ENCODE data around the gene LIPH. TPM values are rescaled to one million over a fixed set of nuclear protein-coding genes. Genes with fewer than 3 reads are reported as not detected.

LIPH gene
- total RNA-seq, 1 donor from 2014 or later: not detected

- Mint-ChIP-seq H3K4me3 (no peak overlapping the region), H3K27me3 (ENCODE audit: insufficient read depth, low read depth) (peaks cover 5% of the 10 kb centered on the region), H3K36me3 (no peaks in the 10 kb centered on the region), H3K9me3 (no peaks in the 10 kb centered on the region), H3K27ac (no peak overlapping the region), H3K4me1 (peaks cover 7% of the 10 kb centered on the region)
- Histone ChIP-seq H3K4me1 (peaks cover 7% of the 10 kb centered on the region), H3K4me2 (no peak overlapping the region), H3K27ac (no peak overlapping the region), H3K79me2 (ENCODE audit: low read depth) (no peaks in the 10 kb centered on the region), H3K36me3 (no peaks in the 10 kb centered on the region), H3F3A (ENCODE audit: low read depth) (no peaks in the 10 kb centered on the region), H2AFZ (replicated peaks) (no peak overlapping the region), H4K20me1 (ENCODE audit: low read depth) (no peaks in the 10 kb centered on the region), H3K9ac (no peak overlapping the region), H3K27me3 (no peaks in the 10 kb centered on the region), H3K9me3 (ENCODE audit: low read depth) (no peaks in the 10 kb centered on the region), H3K4me3 (no peak overlapping the region)
- no peak for DNase-seq (ENCODE audit: low spot score)
- TF ChIP-seq EZH2phosphoT487 (IDR thresholded peaks at IDR 0.05) (no peak), CTCF (IDR thresholded peaks at IDR 0.05) (no peak), EZH2 (IDR thresholded peaks at IDR 0.05) (no peak)
These were observed 21.5 kb downstream of the LIPH start for GRCh38 chr3:185530856-185531255.

GRCh38 chr3:185528532-185528931 lies 23.9 kb downstream of the LIPH start:
- Histone ChIP-seq H3F3A (ENCODE audit: low read depth) (no peaks in the 10 kb centered on the region), H3K27ac (no peak overlapping the region), H4K20me1 (ENCODE audit: low read depth) (no peaks in the 10 kb centered on the region), H3K4me1 (peaks cover 7% of the 10 kb centered on the region), H3K36me3 (no peaks in the 10 kb centered on the region), H3K4me2 (no peak overlapping the region), H3K4me3 (no peak overlapping the region), H3K9ac (no peak overlapping the region), H3K9me3 (ENCODE audit: low read depth) (no peaks in the 10 kb centered on the region), H3K27me3 (no peaks in the 10 kb centered on the region), H3K79me2 (ENCODE audit: low read depth) (no peaks in the 10 kb centered on the region), H2AFZ (replicated peaks) (no peak overlapping the region)
- H3K36me3 Mint-ChIP-seq: no peaks in the 10 kb centered on the region
- TF ChIP-seq CTCF (IDR thresholded peaks at IDR 0.05) (no peak), EZH2phosphoT487 (IDR thresholded peaks at IDR 0.05) (no peak), EZH2 (IDR thresholded peaks at IDR 0.05) (no peak)
- H3K9me3 Mint-ChIP-seq: no peaks in the 10 kb centered on the region
- no peak for DNase-seq (ENCODE audit: low spot score)
- no peak overlapping the region for H3K27ac Mint-ChIP-seq
- peaks cover 7% of the 10 kb centered on the region for H3K27me3 Mint-ChIP-seq (ENCODE audit: insufficient read depth, low read depth)
- no peak overlapping the region for H3K4me3 Mint-ChIP-seq
- peaks cover 7% of the 10 kb centered on the region for H3K4me1 Mint-ChIP-seq

- H3K79me2 ChIP-seq (ENCODE audit: low read depth): no peaks in the 10 kb centered on the region
- Mint-ChIP-seq H3K4me3 (no peak overlapping the region), H3K4me1 (no peaks in the 10 kb centered on the region), H3K27ac (no peak overlapping the region), H3K27me3 (ENCODE audit: insufficient read depth, low read depth) (peaks cover 7% of the 10 kb centered on the region), H3K9me3 (no peaks in the 10 kb centered on the region), H3K36me3 (no peaks in the 10 kb centered on the region)
- H3K4me1 ChIP-seq: no peaks in the 10 kb centered on the region
- no peak overlapping the region for H3K9ac ChIP-seq
- H3F3A ChIP-seq (ENCODE audit: low read depth): no peaks in the 10 kb centered on the region
- H3K9me3 ChIP-seq (ENCODE audit: low read depth): no peaks in the 10 kb centered on the region
- no peak overlapping the region for H2AFZ ChIP-seq (replicated peaks)
- no peaks in the 10 kb centered on the region for H4K20me1 ChIP-seq (ENCODE audit: low read depth)
- H3K27ac ChIP-seq: no peak overlapping the region
- no peak overlapping the region for H3K4me3 ChIP-seq
- H3K27me3 ChIP-seq: peaks cover 5% of the 10 kb centered on the region
- no peaks in the 10 kb centered on the region for H3K36me3 ChIP-seq
- no peak overlapping the region for H3K4me2 ChIP-seq
- no peak for DNase-seq (ENCODE audit: low spot score)
- TF ChIP-seq EZH2 (IDR thresholded peaks at IDR 0.05) (no peak), CTCF (IDR thresholded peaks at IDR 0.05) (no peak), EZH2phosphoT487 (IDR thresholded peaks at IDR 0.05) (no peak)
These were observed 25.0 kb downstream of the LIPH start for GRCh38 chr3:185527364-185527763.
